Liver (tissue), 9 donors: Measurements from ENCODE around the gene LAMC3. TPM values are rescaled to one million over a fixed set of nuclear protein-coding genes. Genes with fewer than 3 reads are reported as not detected.

Experiments used
- DNase-seq: peaks from one replicate; pipeline ENCODE4 v3.0.0-alpha.2; 2017; ENCODE audit warnings: low spot score
- H3K27ac ChIP-seq, 2 donors: one replicate each; pipeline ENCODE4 v1.7.0; 2013; ENCODE audit warnings: inconsistent platforms in 2 of 2, low read length in 2 of 2, control low read depth in 1 of 2, low read depth in 1 of 2, mild to moderate bottlenecking in 1 of 2
- H3K27me3 ChIP-seq, 4 donors: one replicate each; pipeline versions ENCODE4 v1.6.1 to v1.7.0; 2013; ENCODE audit warnings: low read length in 3 of 4, inconsistent platforms in 1 of 4, mild to moderate bottlenecking in 1 of 4, moderate library complexity in 1 of 4; ENCODE audit not compliant: control insufficient read depth in 4 of 4, insufficient read depth in 4 of 4
- H3K36me3 ChIP-seq, 4 donors: one replicate each; pipeline versions ENCODE4 v1.6.1 to v1.7.0; 2013; ENCODE audit warnings: low read length in 3 of 4, mild to moderate bottlenecking in 3 of 4, low read depth in 1 of 4, moderate library complexity in 1 of 4; ENCODE audit not compliant: control insufficient read depth in 4 of 4, insufficient read depth in 3 of 4
- H3K4me1 ChIP-seq, 4 donors: one replicate each; pipeline versions ENCODE4 v1.6.1 to v1.7.0; 2013; ENCODE audit warnings: low read length in 3 of 4, mild to moderate bottlenecking in 3 of 4, moderate library complexity in 1 of 4; ENCODE audit not compliant: control insufficient read depth in 4 of 4, insufficient read depth in 4 of 4
- H3K4me3 ChIP-seq, 3 donors: one replicate each; pipeline versions ENCODE4 v1.6.1 to v1.7.0; 2013; ENCODE audit warnings: low read length in 3 of 3, control low read depth in 1 of 3, low read depth in 1 of 3, mild to moderate bottlenecking in 1 of 3
- H3K9ac ChIP-seq, 2 donors: one replicate each; pipeline ENCODE4 v1.7.0; 2013; ENCODE audit warnings: low read length in 2 of 2, mild to moderate bottlenecking in 2 of 2, moderate library complexity in 2 of 2, control low read depth in 1 of 2, low read depth in 1 of 2
- H3K9me3 ChIP-seq, 4 donors: one replicate each; pipeline versions ENCODE4 v1.6.1 to v1.7.0; 2013; ENCODE audit warnings: low read length in 3 of 4; ENCODE audit not compliant: control insufficient read depth in 4 of 4
- ATF3 ChIP-seq: IDR thresholded peaks from 2 replicates; pipeline ENCODE4 v1.6.1; 2016; ENCODE audit warnings: antibody characterized with exemption
- CTCF ChIP-seq: fragments of 150-350 bp; IDR thresholded peaks from 2 replicates; pipeline ENCODE4 v1.5.1; 2017; ENCODE audit warnings: improper control_type of control experiment, low read depth, low read length; ENCODE audit not compliant: missing input control
- EGR1 ChIP-seq, 2 donors: IDR thresholded peaks; 2 replicates each; pipeline ENCODE4 v1.6.1; 2016 to 2018; ENCODE audit warnings: antibody characterized with exemption in 2 of 2, low read depth in 2 of 2
- FOXA1 ChIP-seq: IDR thresholded peaks from 2 replicates; pipeline ENCODE4 v1.6.1; 2016; ENCODE audit warnings: antibody characterized with exemption
- HNF4A ChIP-seq, 2 donors: conservative IDR thresholded peaks; 2 replicates each; pipeline ENCODE4 v1.6.1; 2016; ENCODE audit warnings: antibody characterized with exemption in 2 of 2, mild to moderate bottlenecking in 2 of 2
- HNF4G ChIP-seq: IDR thresholded peaks from 2 replicates; pipeline ENCODE4 v1.6.1; 2016; ENCODE audit warnings: antibody characterized with exemption
- JUND ChIP-seq, 2 donors: IDR thresholded peaks; 2 replicates each; pipeline ENCODE4 v1.6.1; 2016; ENCODE audit warnings: antibody characterized with exemption in 2 of 2
- MAX ChIP-seq: IDR thresholded peaks from 2 replicates; pipeline ENCODE4 v1.6.1; 2016; ENCODE audit warnings: antibody characterized with exemption
- NR2F2 ChIP-seq: IDR thresholded peaks from 2 replicates; pipeline ENCODE4 v1.6.1; 2016; ENCODE audit warnings: antibody characterized with exemption
- RAD21 ChIP-seq, 2 donors: IDR thresholded peaks; 2 replicates each; pipeline ENCODE4 v1.6.1; 2016; ENCODE audit warnings: antibody characterized with exemption in 2 of 2, mild to moderate bottlenecking in 2 of 2
- RXRA ChIP-seq, 2 donors: IDR thresholded peaks; 2 replicates each; pipeline ENCODE4 v1.6.1; 2017 to 2018; ENCODE audit warnings: antibody characterized with exemption in 2 of 2, mild to moderate bottlenecking in 1 of 2
- SP1 ChIP-seq: IDR thresholded peaks from 2 replicates; pipeline ENCODE4 v1.6.1; 2018; ENCODE audit warnings: antibody characterized with exemption, mild to moderate bottlenecking
- TAF1 ChIP-seq: conservative IDR thresholded peaks from 2 replicates; pipeline ENCODE4 v1.6.1; 2016; ENCODE audit warnings: antibody characterized with exemption, mild to moderate bottlenecking
- YY1 ChIP-seq: IDR thresholded peaks from 2 replicates; pipeline ENCODE4 v1.6.1; 2016; ENCODE audit warnings: antibody characterized with exemption, mild to moderate bottlenecking
- ZBTB33 ChIP-seq: IDR thresholded peaks from 2 replicates; pipeline ENCODE4 v1.6.1; 2016; ENCODE audit warnings: antibody characterized with exemption
- WGBS: extraction: QIAGEN DNeasy Blood & Tissue Kit; methylation state at CpG from one replicate; pipeline ENCODE4 v1.1.7; 2013; 5-methylcytosine and 5-hydroxymethylcytosine counted together
- polyA plus RNA-seq, 2 donors: library from polyadenylated mRNA; stranded (reverse) in 1 of 2; unstranded in 1 of 2; fragments of 200-250 nt in 1 of 2; fragments of >200 nt in 1 of 2; fragmentation: Nextera tagmentation in 1 of 2; extraction: Ambion mirVana in 1 of 2; gene quantifications; one replicate each; pipeline versions ENCODE4 v1.2.1 to v1.2.3, GENCODE V29; 2013 to 2015
- total RNA-seq, 2 donors: library from RNA; depleted of rRNA; stranded (reverse); fragments of >200 nt; gene quantifications; one replicate each; pipeline ENCODE4 v1.2.3, GENCODE V29; 2014
- donor health status: healthy.
- donor health status: healthy.
- donor health status: healthy.
- donor health status: healthy.
- donor health status: healthy.

LAMC3 gene
- total and polyA plus RNA-seq, 4 donors: 1.4 to 5.9 (median 2.9) TPM

- H3K36me3 ChIP-seq: no peaks in the 10 kb centered on the region
- TF ChIP-seq ZBTB33: no peak
- TF ChIP-seq JUND (IDR thresholded peaks at IDR 0.05): no peak
- TF ChIP-seq YY1: no peak
- no peak for TF ChIP-seq RAD21 (IDR thresholded peaks at IDR 0.05)
- no peak for TF ChIP-seq ATF3
- TF ChIP-seq MAX: no peak
- no peak for TF ChIP-seq SP1
- no peak for TF ChIP-seq HNF4G
- TF ChIP-seq NR2F2: no peak
- no peak for TF ChIP-seq RXRA (IDR thresholded peaks at IDR 0.05)
- no peaks in the 10 kb centered on the region for H3K27me3 ChIP-seq
- DNase-seq: no peak
- H3K9me3 ChIP-seq: no peaks in the 10 kb centered on the region
- H3K9ac ChIP-seq: no peak overlapping the region
- 88% methylated on average over 8 of the region's 8 CpGs for WGBS
- no peaks in the 10 kb centered on the region for H3K4me1 ChIP-seq
- H3K27ac ChIP-seq: no peak overlapping the region
- H3K4me3 ChIP-seq: no peak overlapping the region
Observed at GRCh38 chr9:131105952-131106351, 97.0 kb downstream of the LAMC3 start.

- 73% methylated on average over 8 of the region's 8 CpGs for WGBS
- H3K27ac ChIP-seq: no peak overlapping the region
- DNase-seq: no peak
- TF ChIP-seq TAF1 (no peak), EGR1 (IDR thresholded peaks at IDR 0.05; ENCODE audit: low read depth in 2 of 2) (no peak), RAD21 (IDR thresholded peaks at IDR 0.05) (no peak), HNF4A (conservative IDR thresholded peaks at IDR 0.05) (no peak), CTCF (no peak), RXRA (IDR thresholded peaks at IDR 0.05) (no peak), MAX (no peak), ZBTB33 (no peak), FOXA1 (no peak)
- no peak overlapping the region for H3K4me3 ChIP-seq
- no peak overlapping the region for H3K9ac ChIP-seq
- no peaks in the 10 kb centered on the region for H3K4me1 ChIP-seq
- H3K36me3 ChIP-seq: no peaks in the 10 kb centered on the region
- no peaks in the 10 kb centered on the region for H3K27me3 ChIP-seq
- no peaks in the 10 kb centered on the region for H3K9me3 ChIP-seq
Observed at GRCh38 chr9:131107760-131108159, 98.8 kb downstream of the LAMC3 start.
